GM18861 (cell line): ENCODE measurements around the gene GPR6.

Experiments used
- ATAC-seq: cut with Tn5 transposase; IDR thresholded peaks from one replicate; pipeline ENCODE4 v1.9.1; 2021; ENCODE audit not compliant: unreplicated experiment

GPR6 gene

GRCh38 chr6:109998159-109998785, 20.2 kb downstream of the GPR6 start:
- ATAC-seq = no peak

DNA sequence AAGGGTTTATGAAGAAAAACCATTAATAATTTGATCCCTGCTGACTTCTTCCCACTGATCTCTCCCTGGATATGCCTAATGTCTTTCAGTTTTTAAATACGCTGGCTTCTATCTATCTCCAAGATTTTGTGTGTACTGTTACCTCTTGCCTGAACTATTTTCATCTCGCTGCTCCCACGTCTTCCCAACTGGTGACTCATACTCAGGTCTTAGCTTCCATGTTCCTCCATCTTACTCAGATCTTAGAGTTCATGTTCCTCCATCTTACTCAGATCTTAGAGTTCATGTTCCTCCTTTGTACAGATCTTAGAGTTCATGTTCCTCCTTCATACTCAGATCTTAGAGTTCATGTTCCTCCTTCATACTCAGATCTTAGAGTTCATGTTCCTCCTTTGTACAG, 21.6 kb downstream of the GPR6 start:
- ATAC-seq = no peak

DNA sequence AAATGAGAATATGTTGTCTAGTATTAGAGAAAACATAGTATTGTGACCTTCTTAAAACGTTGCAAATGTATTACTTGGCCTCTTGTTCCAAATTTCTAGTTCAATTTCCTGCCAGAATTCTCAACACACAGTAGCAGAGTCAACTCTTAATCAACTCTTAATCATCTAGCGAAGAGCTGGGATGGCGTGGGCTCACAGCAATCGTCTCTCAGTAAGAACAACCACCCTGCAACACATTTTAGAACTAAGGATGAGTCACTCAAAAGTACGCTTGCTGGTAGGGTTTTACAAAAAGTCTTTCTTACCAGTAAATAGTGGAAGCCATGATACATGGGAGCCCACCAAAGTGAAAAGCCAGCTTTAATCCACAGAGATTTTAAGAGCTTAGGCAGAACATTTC, 24.6 kb downstream of the GPR6 start:
- no peak for ATAC-seq

DNA sequence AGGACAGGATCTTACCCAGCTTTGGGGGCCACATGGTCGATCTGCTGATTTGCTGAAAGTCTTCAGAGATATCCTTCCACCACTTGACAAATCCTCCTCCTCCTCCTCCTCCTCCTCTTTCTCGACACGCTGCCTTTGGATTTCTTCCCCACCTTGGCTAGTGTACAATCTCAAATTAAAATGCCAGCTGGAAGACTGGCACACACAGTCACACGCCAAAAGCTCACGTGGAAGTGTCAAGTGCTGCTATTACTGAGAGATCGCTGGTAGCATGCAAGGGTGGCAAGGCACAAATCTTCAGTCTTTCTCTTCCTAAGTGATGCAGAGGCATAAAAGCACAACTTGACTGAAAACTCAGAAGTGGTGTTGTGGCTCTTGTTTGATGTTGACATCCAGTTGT, 35.3 kb downstream of the GPR6 start:
- ATAC-seq = no peak

- ATAC-seq = no peak
Observed at GRCh38 chr6:110015206-110015605, 37.1 kb downstream of the GPR6 start.

DNA sequence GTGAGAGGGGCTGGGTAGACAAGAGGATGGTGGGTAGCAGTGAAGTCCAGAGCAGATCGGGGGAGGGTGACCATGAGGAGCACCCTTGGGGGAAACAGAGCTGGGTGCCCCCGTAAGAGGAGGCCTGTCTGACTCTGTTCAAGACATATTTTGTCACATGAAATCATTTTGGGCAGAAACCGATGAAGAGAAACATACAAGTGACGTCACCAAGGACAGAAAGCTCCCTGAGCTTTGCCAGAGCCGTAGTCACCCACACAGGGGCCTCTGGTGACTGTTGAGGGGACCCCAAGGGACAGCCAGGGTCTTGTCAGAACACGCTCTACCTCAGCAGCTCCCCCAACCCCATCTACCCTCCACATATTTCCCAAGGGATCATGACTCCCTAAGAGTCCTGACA, 39.2 kb downstream of the GPR6 start:
- ATAC-seq = no peak

DNA sequence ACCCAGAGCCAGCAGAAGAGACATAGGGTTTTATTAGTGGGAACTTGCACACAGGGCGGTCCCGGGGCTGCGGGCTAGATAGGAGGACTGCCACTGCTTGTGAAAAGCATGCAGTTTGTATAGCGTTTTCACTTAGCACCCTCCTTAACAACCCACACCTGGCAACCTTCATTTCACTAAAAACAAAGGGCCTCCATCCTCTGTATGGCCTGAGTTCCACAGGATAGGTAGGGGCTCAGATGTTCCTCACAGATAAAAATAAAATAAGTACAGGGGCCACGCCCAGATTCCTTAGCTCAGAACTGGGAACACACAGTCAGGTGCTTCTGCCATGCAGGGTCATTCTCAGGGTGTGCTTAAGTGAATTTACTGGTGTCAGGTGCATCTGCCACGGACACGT, 39.8 kb downstream of the GPR6 start:
- ATAC-seq = no peak

GRCh38 chr6:110018486-110018885, 40.4 kb downstream of the GPR6 start:
- no peak for ATAC-seq

- no peak for ATAC-seq
Observed at GRCh38 chr6:110020888-110021287, 42.8 kb downstream of the GPR6 start.

GRCh38 chr6:110029144-110029543, 51.0 kb downstream of the GPR6 start:
- ATAC-seq = no peak
